Natural killer cell (primary cell): ENCODE measurements around the gene OPN1MW3. TPM values are rescaled to one million over a fixed set of nuclear protein-coding genes. Genes with fewer than 3 reads are reported as not detected.

Experiments
- ATAC-seq, 3 donors: fragments of 150-1000 bp in 2 of 3; fragments of 200-7000 bp in 1 of 3; cut with Tn5 transposase; 1 replicate in 1 of 3; 2 replicates in 2 of 3; pipeline ENCODE4 v1.10.0; 2021; ENCODE audit warnings: mild to moderate bottlenecking in 2 of 3, moderate library complexity in 2 of 3
- DNase-seq, 2 donors: peaks; one replicate each; pipeline versions ENCODE4 v3.0.0 to v3.0.0-alpha.2; 2013 to 2021; ENCODE audit warnings: mixed read lengths in 1 of 2
- H3K27ac ChIP-seq: one replicate; pipeline ENCODE4 v1.5.1; 2013; ENCODE audit warnings: mild to moderate bottlenecking, low read length
- H3K27me3 ChIP-seq: one replicate; pipeline ENCODE4 v1.6.1; 2013; ENCODE audit warnings: low read length; ENCODE audit not compliant: control insufficient read depth, insufficient read depth
- H3K36me3 ChIP-seq: one replicate; pipeline ENCODE4 v1.6.1; 2013; ENCODE audit warnings: low read length; ENCODE audit not compliant: control insufficient read depth, insufficient read depth
- H3K4me1 ChIP-seq: one replicate; pipeline ENCODE4 v1.6.1; 2013; ENCODE audit warnings: low read length; ENCODE audit not compliant: control insufficient read depth, insufficient read depth
- H3K4me3 ChIP-seq: one replicate; pipeline ENCODE4 v1.5.1; 2013; ENCODE audit warnings: low read length
- H3K9me3 ChIP-seq: one replicate; pipeline ENCODE4 v1.6.1; 2013; ENCODE audit warnings: low read length; ENCODE audit not compliant: control insufficient read depth, insufficient read depth
- H3K27ac Mint-ChIP-seq, 2 donors: one replicate each; pipeline ENCODE4 v1.8.0; 2022; ENCODE audit warnings: mild to moderate bottlenecking in 2 of 2, mixed read lengths in 2 of 2, moderate library complexity in 1 of 2
- H3K27me3 Mint-ChIP-seq, 2 donors: one replicate each; pipeline ENCODE4 v1.8.0; 2022; ENCODE audit warnings: low read depth in 2 of 2, mixed read lengths in 2 of 2
- H3K36me3 Mint-ChIP-seq: one replicate; pipeline ENCODE4 v1.8.0; 2022; ENCODE audit warnings: mixed read lengths
- H3K4me1 Mint-ChIP-seq, 2 donors: one replicate each; pipeline ENCODE4 v1.8.0; 2022; ENCODE audit warnings: mixed read lengths in 2 of 2
- H3K4me3 Mint-ChIP-seq: one replicate; pipeline ENCODE4 v1.8.0; 2022; ENCODE audit warnings: mild to moderate bottlenecking, moderate library complexity, mixed read lengths
- H3K9me3 Mint-ChIP-seq, 2 donors: one replicate each; pipeline ENCODE4 v1.8.0; 2022; ENCODE audit warnings: mixed read lengths in 2 of 2
- CTCF ChIP-seq: fragments of 200-600 bp; IDR thresholded peaks from one replicate; pipeline ENCODE4 v1.8.0; 2022; ENCODE audit warnings: antibody characterized with exemption
- WGBS: methylation state at CpG from one replicate; pipeline ENCODE4 v1.1.7; 2013; ENCODE audit warnings: missing lambda C conversion rate; ENCODE audit not compliant: insufficient coverage; 5-methylcytosine and 5-hydroxymethylcytosine counted together
- intact Hi-C: fragments of 100-400 bp; cut with micrococcal nuclease; formaldehyde crosslinking; loops from one replicate; pipeline ENCODE4 v1.14.2; 2022
- total RNA-seq, 4 donors: library from RNA; stranded (reverse); fragments of 120-200 nt in 1 of 4; gene quantifications; one replicate each; pipeline versions ENCODE4 v1.2.3 to v1.2.4, GENCODE V29; 2013 to 2022

The OPN1MW3 gene
- total RNA-seq, 3 donors from 2014 or later (not counting 1 experiment from before 2014, with no cell fraction given): not detected

- Histone ChIP-seq H3K36me3 (no peaks in the 10 kb centered on the region), H3K27ac (no peak overlapping the region), H3K4me1 (peaks cover 56% of the 10 kb centered on the region), H3K27me3 (no peaks in the 10 kb centered on the region), H3K9me3 (no peaks in the 10 kb centered on the region), H3K4me3 (no peak overlapping the region)
- intact Hi-C loops: no loop called here
- WGBS: 98% methylated on average over 6 of the region's 6 CpGs
- Mint-ChIP-seq H3K27ac (peak overlapping the region; percentile 69 to 84), H3K36me3 (no peaks in the 10 kb centered on the region), H3K4me1 (peaks cover 28 to 45% of the 10 kb centered on the region in 2 donors), H3K27me3 (no peaks in the 10 kb centered on the region), H3K9me3 (peaks cover 0 to 2% of the 10 kb centered on the region in 2 donors), H3K4me3 (peak overlapping the region; percentile 58)
- no peak for ATAC-seq
- TF ChIP-seq CTCF: no peak
- no peak for DNase-seq
Measured at GRCh38 chrX:154307202-154307601, 49.8 kb downstream of the OPN1MW3 start.

- Histone ChIP-seq H3K27ac (peak overlapping the region; percentile 50), H3K4me1 (peaks cover 68% of the 10 kb centered on the region), H3K9me3 (no peaks in the 10 kb centered on the region), H3K27me3 (no peaks in the 10 kb centered on the region), H3K4me3 (no peak overlapping the region), H3K36me3 (no peaks in the 10 kb centered on the region)
- Mint-ChIP-seq H3K9me3 (peaks cover 0 to 2% of the 10 kb centered on the region in 2 donors), H3K27me3 (no peaks in the 10 kb centered on the region), H3K27ac (peak overlapping the region; percentile 69 to 84), H3K36me3 (no peaks in the 10 kb centered on the region), H3K4me3 (peak overlapping the region; percentile 58), H3K4me1 (peaks cover 39 to 56% of the 10 kb centered on the region in 2 donors)
- ATAC-seq (peak; percentile 82 to 88 (median 87)), DNase-seq (peak; percentile 63 to 85)
- WGBS: 52% methylated on average over 7 of the region's 9 CpGs
- TF ChIP-seq CTCF: peak; percentile 63
- intact Hi-C loops: no loop called here
Measured at GRCh38 chrX:154308108-154308946, 50.9 kb downstream of the OPN1MW3 start.

GRCh38 chrX:154309041-154309775 lies 51.8 kb downstream of the OPN1MW3 start:
- TF ChIP-seq CTCF: no peak
- ATAC-seq (no peak), DNase-seq (no peak)
- Mint-ChIP-seq H3K4me3 (no peak overlapping the region), H3K27me3 (no peaks in the 10 kb centered on the region), H3K9me3 (peaks cover 0 to 2% of the 10 kb centered on the region in 2 donors), H3K4me1 (peaks cover 42 to 55% of the 10 kb centered on the region in 2 donors), H3K36me3 (no peaks in the 10 kb centered on the region), H3K27ac (peak overlapping the region in 1 of 2 donors; percentile 69)
- Histone ChIP-seq H3K27ac (no peak overlapping the region), H3K27me3 (no peaks in the 10 kb centered on the region), H3K9me3 (no peaks in the 10 kb centered on the region), H3K4me1 (peaks cover 72% of the 10 kb centered on the region), H3K4me3 (no peak overlapping the region), H3K36me3 (no peaks in the 10 kb centered on the region)
- WGBS: 97% methylated on average over 13 of the region's 16 CpGs
- intact Hi-C loops: no loop called here
